Panc1 (cell line): ENCODE measurements around the gene SLC27A3.

ENCODE experiments used
- CTCF ChIP-seq: fragments of 450-650 bp; IDR thresholded peaks from 2 replicates; pipeline ENCODE4 v1.5.1; 2017; ENCODE audit warnings: mild to moderate bottlenecking
- POLR2AphosphoS5 ChIP-seq: IDR thresholded peaks from 2 replicates; pipeline ENCODE4 v1.6.1; 2012; ENCODE audit warnings: mild to moderate bottlenecking, low read depth, low read length, moderate library complexity

- TF ChIP-seq CTCF, result no peak
- TF ChIP-seq POLR2AphosphoS5, result no peak
Observed at GRCh38 chr1:153790313-153790965, 15.2 kb downstream of the SLC27A3 start.
